ENCODE measurements around the gene KCNAB1.
"Not testable (repeated sequence)": the region's sequence is repeated elsewhere in the genome, so short reads cannot be mapped to it uniquely, and the experiment has no call there.

The KCNAB1 gene

DNA sequence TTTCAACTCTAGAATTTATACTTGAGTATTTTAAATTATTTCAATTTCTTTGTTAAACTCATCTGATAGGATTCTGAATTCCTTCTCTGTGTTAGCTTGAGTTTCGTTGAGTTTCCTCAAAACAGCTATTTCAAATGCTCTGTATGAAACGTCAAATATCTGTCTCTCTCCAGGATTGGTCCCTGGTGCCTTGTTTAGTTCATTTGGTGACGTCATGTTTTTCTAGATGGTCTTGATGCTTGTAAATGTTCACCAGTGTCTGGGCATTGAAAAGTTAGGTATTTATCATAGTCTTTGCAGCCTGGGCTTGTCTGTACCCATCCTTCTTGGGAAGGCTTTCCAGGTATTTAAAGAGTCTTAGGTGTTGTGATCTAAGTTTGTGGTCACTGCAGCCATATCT, 151.1 kb downstream of the KCNAB1 start:
- DNase-seq (ENCODE audit: low read depth in 2 of 2) = no peak

DNA sequence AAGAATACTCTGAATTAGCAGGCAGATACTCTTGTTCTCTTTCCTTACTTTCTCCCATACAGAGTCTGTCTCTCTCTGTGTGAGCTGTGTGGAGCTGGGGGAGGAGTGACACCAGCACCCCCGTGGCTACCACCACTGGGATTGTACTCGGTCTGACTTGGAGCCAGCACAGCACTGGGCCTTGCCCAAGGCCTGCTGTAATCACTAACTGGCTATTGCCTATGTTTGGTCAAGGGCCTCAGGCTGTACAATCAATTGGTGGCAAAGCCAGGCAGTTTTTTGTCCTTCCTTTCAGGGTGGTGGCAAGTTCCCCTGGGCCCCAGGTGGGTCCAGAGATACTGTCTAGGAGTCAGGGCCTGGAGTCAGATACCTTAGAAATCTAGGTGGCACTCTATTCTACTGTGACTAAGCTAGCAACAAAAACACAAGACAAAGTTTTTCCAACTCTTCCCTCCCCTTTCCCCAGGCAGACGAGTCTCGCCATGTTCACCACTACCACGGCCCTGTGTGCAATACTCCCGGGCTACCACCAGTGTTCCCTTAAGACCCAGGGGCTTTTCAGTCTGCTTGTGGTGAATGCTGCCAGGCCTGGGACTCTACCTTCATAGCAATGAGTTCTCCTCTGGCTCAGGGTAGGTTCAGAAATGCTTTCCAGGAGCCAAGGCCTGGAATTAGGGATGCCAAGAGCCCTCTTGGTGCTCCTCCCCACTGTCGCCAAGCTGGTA, 151.8 kb downstream of the KCNAB1 start:
- no peak for DNase-seq (ENCODE audit: low read depth in 2 of 2)

DNA sequence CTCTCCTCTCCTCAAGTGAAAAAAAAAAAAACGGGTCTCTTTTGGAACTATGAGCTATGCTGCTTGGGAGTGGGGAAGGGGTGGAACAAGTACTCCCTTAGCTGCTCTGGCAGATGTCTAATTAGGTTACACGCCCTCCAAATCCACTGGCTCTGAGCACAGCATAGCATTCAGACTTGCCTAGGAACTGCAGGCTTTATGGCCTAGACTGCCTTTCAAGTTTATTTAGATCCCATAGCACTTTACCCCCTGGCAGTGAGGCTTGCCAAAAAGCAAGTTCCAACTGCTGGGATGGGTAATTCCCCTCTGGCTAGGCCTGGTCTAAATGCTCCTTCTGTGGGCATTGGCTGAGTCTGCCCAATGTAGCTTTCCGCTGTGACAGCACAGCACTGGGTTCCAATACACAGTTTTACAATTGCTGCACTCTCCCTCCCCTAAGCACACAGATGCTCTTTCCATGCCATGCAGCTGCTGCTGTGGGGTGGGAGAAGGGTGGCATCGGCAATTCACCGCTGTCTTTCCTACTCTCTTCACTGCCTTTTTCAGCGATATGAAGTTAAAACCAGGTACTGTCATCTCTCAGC, 152.8 kb downstream of the KCNAB1 start:
- DNase-seq (ENCODE audit: low read depth in 2 of 2) = no peak

DNA sequence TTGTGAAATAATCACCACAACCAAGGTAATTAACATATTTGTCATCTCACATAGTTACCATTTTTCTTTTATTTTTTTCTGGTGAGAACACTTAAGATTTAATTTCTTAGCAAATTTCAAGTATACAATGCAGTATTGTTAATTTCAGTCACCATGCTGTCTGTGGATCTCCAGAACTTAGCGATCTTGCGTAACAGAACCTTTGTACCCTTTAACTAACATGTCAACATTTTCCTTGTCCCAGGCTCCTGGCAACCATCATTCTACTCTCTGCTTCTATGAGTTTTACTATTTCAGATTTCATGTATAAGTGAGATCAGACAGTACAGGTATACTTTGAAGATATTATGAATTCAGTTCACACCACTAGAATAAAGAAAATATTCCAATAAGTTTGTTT, 154.4 kb downstream of the KCNAB1 start:
- DNase-seq (ENCODE audit: low read depth in 2 of 2) = no peak

DNA sequence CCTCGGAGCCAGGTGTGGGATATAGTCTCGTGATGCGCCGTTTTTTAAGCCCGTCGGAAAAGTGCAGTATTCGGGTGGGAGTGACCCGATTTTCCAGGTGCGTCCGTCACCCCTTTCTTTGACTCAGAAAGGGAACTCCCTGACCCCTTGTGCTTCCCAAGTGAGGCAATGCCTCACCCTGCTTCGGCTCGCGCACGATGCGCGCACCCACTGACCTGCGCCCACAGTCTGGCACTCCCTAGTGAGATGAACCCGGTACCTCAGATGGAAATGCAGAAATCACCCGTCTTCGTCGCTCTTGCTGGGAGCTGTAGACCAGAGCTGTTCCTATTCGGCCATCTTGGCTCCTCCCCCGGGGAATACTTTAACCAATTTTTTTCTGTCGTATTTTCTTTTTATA, 164.3 kb downstream of the KCNAB1 start:
- DNase-seq (ENCODE audit: low read depth in 2 of 2) = not testable (repeated sequence)

DNA sequence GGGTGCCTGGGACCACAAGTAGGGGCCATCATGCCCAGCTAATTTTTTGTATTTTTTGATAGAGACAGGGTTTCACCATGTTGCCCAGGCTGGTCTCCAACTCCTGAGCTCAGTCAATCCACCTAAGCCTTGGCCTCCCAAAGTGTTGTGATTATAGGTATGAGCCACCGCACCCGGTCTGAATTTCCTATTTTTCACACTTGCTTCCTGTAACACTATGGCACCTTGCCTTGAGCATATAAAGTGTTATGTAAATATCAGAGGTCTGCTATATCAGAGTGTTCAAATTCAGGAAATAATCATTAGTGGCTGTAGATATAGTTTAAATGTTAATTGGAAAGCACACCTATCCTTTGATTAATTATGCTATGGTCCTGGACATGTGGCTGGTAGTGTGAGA, 165.2 kb downstream of the KCNAB1 start:
- DNase-seq (ENCODE audit: low read depth in 2 of 2) = no peak

DNA sequence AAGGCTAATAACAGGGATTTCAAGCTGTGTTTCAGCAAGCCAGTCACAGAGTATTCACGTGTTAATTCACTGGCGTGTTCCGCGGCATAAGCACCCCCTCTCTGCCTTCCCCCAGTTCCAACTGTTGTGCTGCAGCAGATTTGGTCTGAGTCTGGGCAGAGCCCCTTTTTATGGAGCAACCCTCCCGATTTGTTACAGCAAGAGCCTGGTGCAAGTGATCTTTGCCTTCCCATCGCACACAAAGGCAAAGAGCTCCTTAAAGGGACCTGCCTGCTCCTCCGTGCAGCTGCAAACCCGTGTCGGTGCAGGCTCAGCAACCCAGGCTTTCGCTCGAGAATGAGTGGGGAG, 170.5 kb downstream of the KCNAB1 start:
- DNase-seq (ENCODE audit: low read depth in 2 of 2) = no peak

DNA sequence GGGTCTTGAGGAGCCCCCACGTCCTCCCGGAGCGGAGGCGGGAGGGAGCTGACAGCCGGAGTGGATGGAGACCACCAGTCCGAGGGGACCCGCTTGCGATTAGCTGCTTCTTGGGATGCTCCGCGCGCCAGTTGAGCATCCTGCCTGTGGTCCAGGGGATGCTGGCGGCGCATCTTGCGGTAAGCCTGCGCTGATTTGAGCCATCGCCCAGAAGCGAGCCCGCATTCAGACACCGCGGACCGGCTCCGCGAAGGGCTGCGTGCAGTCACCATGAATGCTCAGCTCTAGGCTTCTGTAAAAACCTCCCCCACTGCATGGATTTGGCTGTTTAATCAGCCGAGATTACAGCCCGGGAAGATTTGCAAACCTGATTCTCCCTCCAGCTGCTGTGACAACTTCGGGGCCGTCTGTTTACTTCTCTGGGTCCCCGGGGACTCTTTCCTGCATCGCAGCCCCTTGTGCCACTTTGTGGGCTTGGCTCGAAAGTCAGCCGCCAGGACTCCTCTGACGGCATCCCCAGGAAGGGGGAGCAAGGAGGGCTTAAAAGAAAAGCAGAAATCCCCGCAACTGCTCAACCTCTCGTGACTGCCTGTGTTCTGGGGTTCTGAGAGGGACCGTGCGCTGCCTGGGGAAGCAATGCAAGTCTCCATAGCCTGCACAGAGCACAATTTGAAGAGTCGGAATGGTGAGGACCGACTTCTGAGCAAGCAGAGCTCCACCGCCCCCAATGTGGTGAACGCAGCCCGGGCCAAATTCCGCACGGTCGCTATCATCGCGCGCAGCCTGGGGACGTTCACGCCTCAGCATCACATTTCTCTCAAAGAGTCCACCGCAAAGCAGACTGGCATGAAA, 171.1 kb downstream of the KCNAB1 start:
- no peak for DNase-seq (ENCODE audit: low read depth in 2 of 2)

DNA sequence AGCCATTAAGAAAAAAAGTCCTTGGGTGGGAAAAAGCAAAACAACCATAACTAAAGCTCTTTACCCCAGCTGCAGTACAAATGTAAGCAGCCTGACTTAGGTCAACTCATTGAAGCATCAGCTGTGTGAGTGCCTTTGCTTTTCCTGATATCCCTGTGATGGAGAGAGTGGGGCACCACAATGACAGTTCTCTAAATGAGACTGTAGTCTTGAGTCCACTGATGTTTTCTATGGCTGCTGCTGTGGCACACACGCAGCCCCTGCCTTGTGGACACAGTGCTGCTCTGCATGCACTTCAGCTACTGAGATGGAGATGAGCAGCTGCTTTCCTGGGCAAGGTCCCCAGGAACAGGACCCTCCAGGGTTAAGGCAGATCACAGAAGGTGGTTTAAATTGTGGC, 173.2 kb downstream of the KCNAB1 start:
- DNase-seq (ENCODE audit: low read depth in 2 of 2) = no peak

DNA sequence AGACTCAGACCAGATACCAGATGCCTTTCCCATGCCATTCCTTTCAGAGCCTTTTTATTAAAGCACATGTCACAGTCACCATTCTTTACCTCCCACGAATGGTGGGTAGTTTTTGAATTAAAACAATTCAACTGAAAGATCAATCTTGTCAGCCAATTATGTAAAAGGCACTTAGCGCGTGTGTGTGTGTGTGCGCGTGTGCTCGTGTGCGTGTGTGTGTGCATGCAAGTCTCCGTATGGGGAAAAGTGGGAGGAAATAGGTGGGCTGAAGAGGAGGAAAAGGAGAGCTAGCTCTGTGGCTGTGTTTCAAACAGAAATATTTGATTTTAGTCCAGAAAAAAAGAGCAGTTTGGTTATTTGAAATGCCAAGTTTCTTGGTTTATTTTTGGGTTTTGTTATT, 177.2 kb downstream of the KCNAB1 start:
- no peak for DNase-seq (ENCODE audit: low read depth in 2 of 2)

DNA sequence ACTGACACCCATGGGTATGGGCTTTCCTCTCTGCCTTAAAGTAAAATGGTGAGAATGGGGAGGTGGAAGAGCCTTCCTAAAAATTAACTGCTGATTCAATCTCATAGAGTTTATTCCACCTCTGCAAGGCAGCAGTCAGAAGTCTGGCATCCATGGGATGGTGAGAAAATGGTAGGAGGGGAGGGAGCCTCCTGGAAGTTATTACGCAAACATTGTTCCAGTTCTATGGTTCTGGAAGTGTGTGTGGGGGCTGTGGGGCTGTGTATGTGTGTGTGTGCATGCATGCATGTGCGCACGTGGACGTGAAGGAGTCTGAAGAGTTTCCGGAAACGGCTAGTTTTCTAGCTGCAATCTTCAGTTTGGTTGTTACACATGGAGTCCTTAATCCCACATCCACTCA, 177.6 kb downstream of the KCNAB1 start:
- DNase-seq (ENCODE audit: low read depth in 2 of 2) = no peak

DNA sequence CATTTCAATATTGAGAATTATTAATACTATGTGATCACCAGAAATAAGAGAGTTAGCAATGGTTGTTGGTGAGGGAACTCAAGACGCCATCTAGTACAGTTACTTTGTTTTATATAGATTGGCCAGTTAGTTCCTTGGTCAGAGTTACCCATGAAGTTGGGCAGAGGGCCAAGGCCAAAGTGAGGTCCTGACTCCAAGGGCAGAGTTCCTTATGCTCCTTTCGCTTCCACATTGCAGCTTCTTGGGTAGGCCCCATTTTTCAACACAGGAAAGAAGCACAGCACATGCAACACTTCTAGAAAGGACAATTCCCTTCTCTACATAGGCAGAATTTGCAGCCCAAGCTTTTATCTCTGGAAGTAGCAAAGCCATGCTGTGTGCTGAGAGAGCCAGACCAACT, 178.6 kb downstream of the KCNAB1 start:
- DNase-seq (ENCODE audit: low read depth in 2 of 2) = no peak

DNA sequence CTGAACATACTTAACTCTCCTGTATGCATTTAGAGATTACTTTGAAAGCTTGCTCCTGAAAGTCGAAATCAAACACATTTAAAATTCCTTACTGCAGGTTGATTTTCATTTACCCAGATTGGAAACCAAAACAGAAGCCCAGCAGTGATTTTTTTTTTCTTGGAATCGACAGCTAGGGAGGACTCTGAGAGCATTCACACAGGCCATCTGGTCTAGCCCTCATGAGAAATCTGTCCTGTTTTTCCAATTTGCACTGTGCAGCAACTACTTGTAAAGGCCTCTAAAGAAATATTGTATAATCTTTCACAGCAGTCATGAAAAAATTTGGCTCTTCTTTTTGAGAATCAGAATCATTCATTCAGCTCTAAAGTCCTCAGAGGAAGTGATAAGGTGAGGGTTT, 179.2 kb downstream of the KCNAB1 start:
- DNase-seq (ENCODE audit: low read depth in 2 of 2) = no peak

DNA sequence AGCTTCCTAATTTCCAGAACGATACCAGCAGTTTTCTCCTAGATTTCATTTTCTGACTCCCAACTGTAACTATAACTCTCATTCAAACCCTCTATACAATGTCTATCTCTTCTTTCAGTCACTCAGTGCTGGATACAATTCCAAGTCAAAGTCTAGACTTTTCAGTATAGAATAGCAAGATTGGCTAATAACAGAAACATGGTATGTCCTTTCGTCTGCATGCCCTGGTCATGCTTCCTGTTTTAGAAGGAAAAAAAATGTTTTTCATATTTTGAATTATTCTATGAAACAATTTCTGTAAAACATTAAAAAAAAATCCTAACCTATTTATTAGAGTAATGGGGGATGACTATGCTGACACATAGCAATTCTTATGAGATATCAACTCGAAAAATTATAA, 180.0 kb downstream of the KCNAB1 start:
- DNase-seq (ENCODE audit: low read depth in 2 of 2) = no peak

DNA sequence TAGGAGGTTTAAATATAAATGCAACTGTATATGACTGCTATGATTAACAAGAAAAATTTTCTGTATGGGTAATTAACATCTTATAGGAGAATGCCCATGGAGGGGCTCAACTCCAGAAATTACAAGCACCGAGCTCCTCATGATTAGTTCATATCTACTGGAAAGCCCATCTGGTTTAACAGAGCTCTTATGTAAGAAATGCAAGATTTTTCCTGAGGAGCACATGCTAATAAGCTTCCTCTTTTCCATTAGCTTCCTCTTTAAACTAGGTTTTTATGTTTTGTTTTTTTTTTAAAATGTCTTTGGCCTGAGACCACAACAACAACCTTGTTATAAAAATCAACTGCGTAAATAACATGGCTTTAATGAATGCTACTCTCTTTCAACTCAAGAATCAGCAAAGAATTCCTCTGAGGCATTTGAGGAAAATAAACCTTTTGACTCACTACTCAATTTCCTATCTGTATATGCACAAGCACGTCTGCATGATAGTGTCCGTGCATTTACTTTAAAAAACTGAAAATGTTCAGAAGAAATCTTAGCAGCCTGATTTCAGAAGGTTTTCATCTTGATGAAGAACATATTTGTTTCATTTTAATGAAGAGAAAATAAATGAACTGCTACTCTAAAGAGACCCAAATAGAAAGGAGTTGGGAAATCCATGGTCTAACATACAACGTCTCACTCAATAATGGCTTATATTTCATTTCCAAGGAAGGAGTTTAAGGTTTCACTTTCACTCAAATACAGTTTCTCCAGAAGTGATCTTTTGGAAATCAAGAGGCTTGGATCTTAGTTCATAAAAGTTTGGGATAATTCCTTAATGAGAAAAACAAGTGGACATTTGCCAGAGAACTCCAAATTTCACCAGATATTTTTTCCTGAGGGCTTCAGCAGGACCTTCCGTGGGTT, 180.8 kb downstream of the KCNAB1 start:
- DNase-seq (ENCODE audit: low read depth in 2 of 2) = no peak

DNA sequence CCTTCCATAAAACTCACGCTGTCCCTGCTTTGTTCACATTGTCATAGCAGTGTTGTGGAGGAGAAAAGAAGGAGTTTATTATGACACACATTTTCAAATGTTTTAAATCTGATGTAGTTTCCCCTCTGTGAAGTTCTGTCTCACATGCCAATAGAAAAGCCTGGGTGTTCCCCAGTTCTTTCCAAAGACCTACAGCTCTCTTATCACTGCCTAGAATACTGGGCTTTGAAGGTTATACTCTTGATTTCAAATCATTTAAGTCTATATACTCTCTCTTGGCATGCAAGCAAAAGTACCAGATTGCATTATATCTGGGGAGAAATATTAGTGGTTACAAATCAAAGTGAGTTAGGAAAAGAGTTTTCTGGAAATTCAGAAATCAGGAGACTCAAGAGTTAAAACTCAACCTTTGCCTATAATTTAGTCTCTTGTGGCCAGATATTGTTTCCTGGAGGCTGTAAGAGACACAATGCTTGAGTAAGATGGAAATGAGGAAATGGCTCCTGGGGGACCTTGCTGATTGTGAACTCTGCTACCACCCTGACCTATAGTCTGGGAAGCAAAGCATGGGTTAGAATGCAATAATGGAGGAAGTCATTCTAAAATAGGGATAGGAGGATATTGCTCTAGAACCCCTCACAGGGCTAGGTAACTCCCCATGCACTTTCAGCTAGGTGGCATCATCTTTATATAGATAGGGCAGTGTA, 182.8 kb downstream of the KCNAB1 start:
- DNase-seq (ENCODE audit: low read depth in 2 of 2) = no peak

DNA sequence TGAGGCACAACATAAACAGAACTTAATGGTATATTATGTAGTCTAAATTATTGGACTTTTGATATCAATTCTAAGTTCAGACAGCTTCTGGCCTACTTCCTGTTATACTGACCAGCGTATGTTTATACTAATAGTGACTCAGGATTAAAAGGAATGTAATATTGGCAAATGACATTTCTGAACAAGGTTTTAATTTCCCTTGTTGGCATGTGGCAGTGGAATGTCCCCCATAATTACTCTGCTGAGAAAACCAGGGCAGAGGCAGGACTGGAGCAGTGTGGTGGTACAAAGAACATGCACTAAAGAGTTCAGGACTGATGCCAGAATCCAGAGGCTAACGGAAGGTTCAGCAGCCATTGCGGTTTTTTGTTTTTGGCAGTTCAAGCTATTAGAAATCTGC, 184.0 kb downstream of the KCNAB1 start:
- no peak for DNase-seq (ENCODE audit: low read depth in 2 of 2)

DNA sequence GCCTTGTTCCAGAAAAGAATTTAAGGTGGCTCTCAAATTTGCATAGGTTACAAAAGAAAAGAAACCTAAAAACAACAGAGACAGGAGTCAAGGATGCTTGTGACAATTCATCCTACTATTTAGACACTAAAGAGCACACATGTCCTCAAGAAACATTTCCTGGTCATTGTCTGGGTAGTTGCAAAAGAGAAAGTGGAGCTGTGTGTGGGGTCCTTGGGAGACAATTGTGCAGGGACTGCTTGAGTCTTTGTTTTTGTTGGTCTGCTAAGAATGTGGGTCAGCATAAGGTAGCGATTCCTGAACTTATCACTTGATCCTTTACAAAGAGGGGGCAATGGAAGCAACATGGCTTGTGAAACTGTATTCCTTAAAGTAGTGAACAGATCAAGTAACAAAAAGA, 185.3 kb downstream of the KCNAB1 start:
- DNase-seq (ENCODE audit: low read depth in 2 of 2) = no peak

DNA sequence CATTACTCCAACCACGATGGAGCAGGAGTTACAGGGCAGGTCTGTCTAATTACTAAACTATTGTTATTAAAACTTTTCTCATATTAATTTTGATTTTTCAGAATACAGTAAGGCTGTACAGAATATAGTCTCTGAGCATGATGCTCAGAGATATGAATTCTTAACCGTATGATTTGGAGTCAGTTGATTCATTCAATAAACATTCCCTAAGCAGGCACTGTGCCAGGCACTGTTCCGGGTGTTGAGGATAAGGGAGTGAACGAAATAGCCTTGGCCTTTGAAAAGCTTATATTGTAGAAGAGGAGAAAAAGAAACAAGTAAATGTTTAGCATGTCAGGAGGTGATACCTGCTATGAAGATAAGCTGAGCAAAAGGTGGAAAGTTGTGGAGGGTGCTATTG, 187.3 kb downstream of the KCNAB1 start:
- DNase-seq (ENCODE audit: low read depth in 2 of 2) = no peak

DNA sequence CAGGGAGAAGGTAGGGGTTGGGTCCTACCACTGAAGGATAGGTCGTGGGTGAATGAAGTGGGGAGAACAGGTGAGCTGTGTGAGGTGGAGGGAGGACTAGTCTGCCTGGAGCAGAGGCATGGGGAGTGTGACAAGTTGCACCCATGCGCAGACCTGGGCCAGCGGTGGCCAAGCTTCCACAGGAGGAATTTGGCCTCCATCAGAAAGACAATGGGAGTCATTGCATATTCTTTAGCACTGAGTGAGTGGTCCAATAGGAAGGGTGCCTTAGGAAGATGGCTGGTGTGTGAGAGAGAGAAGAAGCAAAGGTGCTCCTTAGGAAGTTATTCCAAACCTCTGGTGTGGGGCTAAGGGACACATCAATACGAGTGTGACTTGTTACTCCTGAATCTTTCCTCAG, 191.1 kb downstream of the KCNAB1 start:
- no peak for DNase-seq (ENCODE audit: low read depth in 2 of 2)

DNA sequence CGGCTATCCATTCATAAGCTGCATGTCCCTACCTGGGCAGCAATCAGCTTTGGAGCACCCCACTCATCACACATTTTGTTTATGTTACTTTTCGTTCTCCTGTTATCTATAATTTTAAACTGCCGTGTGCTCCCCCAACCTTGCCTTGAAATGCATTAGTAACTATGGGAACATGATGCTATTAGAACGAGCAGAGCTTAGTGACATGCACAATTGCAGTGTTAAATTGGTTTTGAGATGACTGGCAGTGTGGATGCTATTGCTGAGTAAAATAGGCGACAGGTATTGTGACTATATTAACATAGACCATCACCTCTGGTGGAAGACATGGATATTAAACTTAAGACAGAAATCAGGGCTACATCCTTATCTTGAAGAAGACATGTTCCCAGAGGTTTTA, 191.6 kb downstream of the KCNAB1 start:
- DNase-seq (ENCODE audit: low read depth in 2 of 2) = no peak

All from activated CD4-positive, alpha-beta T cell treated with anti-CD3 and anti-CD28 coated beads for 24 hours (primary cell).